ENCODE results near the gene TMEM87B.

DNA sequence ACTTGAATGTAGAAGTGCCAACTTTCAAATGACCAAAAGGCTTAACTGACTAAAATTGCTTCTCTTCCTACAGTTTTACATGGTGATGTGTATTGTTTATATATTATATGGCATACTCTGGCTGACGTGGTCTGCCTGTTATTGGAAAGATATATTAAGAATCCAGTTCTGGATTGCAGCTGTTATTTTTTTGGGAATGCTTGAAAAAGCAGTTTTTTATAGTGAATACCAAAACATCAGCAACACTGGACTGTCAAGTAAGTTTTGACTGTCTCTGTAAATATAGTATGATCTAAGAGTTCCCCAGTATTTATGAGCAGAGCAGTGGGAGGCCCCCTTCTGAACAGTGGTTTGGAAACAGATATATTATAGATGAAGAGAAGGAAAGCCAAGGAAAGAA is 26.2 kb downstream of the TMEM87B start:
- TF ChIP-seq, protein P1, sequence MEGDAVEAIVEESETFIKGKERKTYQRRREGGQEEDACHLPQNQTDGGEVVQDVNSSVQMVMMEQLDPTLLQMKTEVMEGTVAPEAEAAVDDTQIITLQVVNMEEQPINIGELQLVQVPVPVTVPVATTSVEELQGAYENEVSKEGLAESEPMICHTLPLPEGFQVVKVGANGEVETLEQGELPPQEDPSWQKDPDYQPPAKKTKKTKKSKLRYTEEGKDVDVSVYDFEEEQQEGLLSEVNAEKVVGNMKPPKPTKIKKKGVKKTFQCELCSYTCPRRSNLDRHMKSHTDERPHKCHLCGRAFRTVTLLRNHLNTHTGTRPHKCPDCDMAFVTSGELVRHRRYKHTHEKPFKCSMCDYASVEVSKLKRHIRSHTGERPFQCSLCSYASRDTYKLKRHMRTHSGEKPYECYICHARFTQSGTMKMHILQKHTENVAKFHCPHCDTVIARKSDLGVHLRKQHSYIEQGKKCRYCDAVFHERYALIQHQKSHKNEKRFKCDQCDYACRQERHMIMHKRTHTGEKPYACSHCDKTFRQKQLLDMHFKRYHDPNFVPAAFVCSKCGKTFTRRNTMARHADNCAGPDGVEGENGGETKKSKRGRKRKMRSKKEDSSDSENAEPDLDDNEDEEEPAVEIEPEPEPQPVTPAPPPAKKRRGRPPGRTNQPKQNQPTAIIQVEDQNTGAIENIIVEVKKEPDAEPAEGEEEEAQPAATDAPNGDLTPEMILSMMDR (IDR thresholded peaks at IDR 0.05) = no peak
- TF ChIP-seq EP300 (IDR thresholded peaks at IDR 0.05) = no peak
- TF ChIP-seq POLR2AphosphoS5 (IDR thresholded peaks at IDR 0.05) = no peak
- TF ChIP-seq POLR2A (IDR thresholded peaks at IDR 0.05) = no peak

All from suprapubic skin (tissue), 4 donors.